SU-DHL-6 (cell line): ENCODE measurements around the gene GRID1.

Experiments
- H2AFZ ChIP-seq: fragments of 200-600 bp; sonication (generic); 2 replicates; pipeline ENCODE4 v1.6.1; 2014; ENCODE audit warnings: low read depth, mild to moderate bottlenecking, moderate library complexity, mixed read lengths, antibody characterized with exemption, low read length; ENCODE audit not compliant: severe bottlenecking
- H3F3A ChIP-seq: fragments of 200-600 bp; shearing (Covaris generic); 2 replicates; pipeline ENCODE4 v1.6.0; 2016; ENCODE audit warnings: antibody characterized with exemption, mild to moderate bottlenecking; ENCODE audit not compliant: insufficient read depth
- H3K27ac ChIP-seq: fragments of 200-600 bp; sonication (generic); 2 replicates; pipeline ENCODE4 v1.5.1; 2016; ENCODE audit warnings: low read depth, mild to moderate bottlenecking, low read length, moderate library complexity, mixed read lengths
- H3K27me3 ChIP-seq: fragments of 200-600 bp; sonication (generic), shearing (Covaris generic); 2 replicates; pipeline ENCODE4 v1.6.0; 2014; ENCODE audit warnings: mild to moderate bottlenecking, low read length
- H3K36me3 ChIP-seq: fragments of 200-600 bp; sonication (generic); 2 replicates; pipeline ENCODE4 v1.6.1; 2014; ENCODE audit warnings: mild to moderate bottlenecking, low read length, mixed read lengths
- H3K4me2 ChIP-seq: fragments of 300-600, 200-600 bp; shearing (Covaris generic), sonication (generic); 2 replicates; pipeline ENCODE4 v1.6.0; 2014; ENCODE audit warnings: low read length, low read depth, mild to moderate bottlenecking; ENCODE audit not compliant: poor library complexity, severe bottlenecking
- H3K4me3 ChIP-seq: fragments of 200-600 bp; sonication (generic); 2 replicates; pipeline ENCODE4 v1.5.1; 2014; ENCODE audit warnings: antibody characterized with exemption, low read length, mild to moderate bottlenecking, mixed read lengths; ENCODE audit not compliant: insufficient read depth, poor library complexity, severe bottlenecking
- H3K79me2 ChIP-seq: fragments of 200-600 bp; sonication (generic); 2 replicates; pipeline ENCODE4 v1.6.1; 2014; ENCODE audit warnings: mild to moderate bottlenecking, low read length, moderate library complexity; ENCODE audit not compliant: insufficient read depth
- H3K9ac ChIP-seq: fragments of 200-600 bp; sonication (generic); 2 replicates; pipeline ENCODE4 v1.7.0; 2014; ENCODE audit warnings: mild to moderate bottlenecking, low read length
- H3K9me2 ChIP-seq: fragments of 200-600 bp; sonication (generic); replicated peaks from 2 replicates; pipeline ENCODE4 v1.6.1; 2014; ENCODE audit warnings: low read length; ENCODE audit not compliant: insufficient read depth
- H3K9me3 ChIP-seq: fragments of 200-600 bp; sonication (generic); 2 replicates; pipeline ENCODE4 v1.6.1; 2014; ENCODE audit warnings: low read length, mixed read lengths; ENCODE audit not compliant: insufficient read depth
- H4K20me1 ChIP-seq: fragments of 200-600 bp; sonication (generic); 2 replicates; pipeline ENCODE4 v1.6.1; 2014; ENCODE audit warnings: low read depth, mild to moderate bottlenecking, antibody characterized with exemption, low read length, moderate library complexity, mixed read lengths
- EZH2phosphoT487 ChIP-seq: fragments of 200-600 bp; sonication (generic), shearing (Covaris generic); conservative IDR thresholded peaks from 2 replicates; pipeline ENCODE4 v1.6.1; 2018; ENCODE audit warnings: mild to moderate bottlenecking, antibody characterized with exemption, low read length, moderate library complexity, mixed read lengths
- TF ChIP-seq, protein P1 (sequence below): fragments of 200-600 bp; sonication (generic); IDR thresholded peaks from one replicate; pipeline ENCODE4 v1.5.1; 2017; ENCODE audit warnings: antibody characterized with exemption, mild to moderate bottlenecking, low read length, moderate library complexity; ENCODE audit not compliant: insufficient read depth, poor library complexity, severe bottlenecking

GRID1 gene

DNA sequence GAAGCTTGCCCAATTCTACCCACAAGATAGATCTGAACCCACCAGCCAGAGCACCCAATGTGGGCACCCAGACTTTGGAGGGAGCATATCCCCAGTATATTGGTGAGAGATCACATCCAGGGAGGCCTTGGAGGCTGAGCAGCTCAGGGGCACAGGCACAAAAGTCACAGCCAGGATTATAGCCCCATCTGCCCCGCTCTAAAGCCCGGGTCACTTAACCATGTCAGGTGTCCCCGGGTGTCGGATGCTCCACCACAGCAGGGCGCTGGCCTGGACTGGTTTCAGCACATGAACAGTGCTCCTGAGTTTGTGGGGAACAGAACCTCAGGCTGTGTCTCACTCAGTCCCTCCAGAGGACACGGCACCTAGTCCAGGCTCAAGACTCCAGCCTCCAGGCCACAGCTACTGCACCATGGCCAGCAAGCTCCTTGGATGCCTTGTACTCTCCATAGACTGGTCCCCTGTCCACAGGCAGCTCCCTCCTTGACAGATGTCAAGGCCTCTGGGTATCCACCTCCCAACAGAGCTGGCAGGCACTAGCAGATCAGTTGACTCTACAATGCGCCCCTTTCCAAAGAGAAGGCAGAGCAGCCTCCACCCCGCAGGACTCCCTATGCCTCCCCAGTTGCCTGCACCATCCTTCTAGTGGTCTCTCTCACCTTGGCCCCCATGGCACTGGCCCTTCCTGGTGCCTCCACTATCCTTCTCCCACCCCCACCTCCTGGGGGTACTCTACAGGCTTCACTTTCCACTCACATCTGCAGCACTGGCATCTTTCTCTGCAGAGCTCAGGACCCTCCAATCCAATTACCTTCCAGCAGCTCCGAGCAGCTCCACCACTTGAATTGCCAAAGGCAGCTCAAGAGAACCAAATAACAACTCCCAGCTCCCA lies 306.0 kb downstream of the GRID1 start:
- no peaks in the 10 kb centered on the region for H3F3A ChIP-seq
- H3K9ac ChIP-seq, result no peak overlapping the region
- no peak overlapping the region for H3K27ac ChIP-seq
- H3K9me3 ChIP-seq, result no peaks in the 10 kb centered on the region
- H3K27me3 ChIP-seq, result no peaks in the 10 kb centered on the region
- no peaks in the 10 kb centered on the region for H3K79me2 ChIP-seq
- H3K9me2 ChIP-seq, result no peaks in the 10 kb centered on the region
- no peak overlapping the region for H2AFZ ChIP-seq
- H3K36me3 ChIP-seq, result no peaks in the 10 kb centered on the region
- TF ChIP-seq EZH2phosphoT487, result no peak
- TF ChIP-seq, protein P1, sequence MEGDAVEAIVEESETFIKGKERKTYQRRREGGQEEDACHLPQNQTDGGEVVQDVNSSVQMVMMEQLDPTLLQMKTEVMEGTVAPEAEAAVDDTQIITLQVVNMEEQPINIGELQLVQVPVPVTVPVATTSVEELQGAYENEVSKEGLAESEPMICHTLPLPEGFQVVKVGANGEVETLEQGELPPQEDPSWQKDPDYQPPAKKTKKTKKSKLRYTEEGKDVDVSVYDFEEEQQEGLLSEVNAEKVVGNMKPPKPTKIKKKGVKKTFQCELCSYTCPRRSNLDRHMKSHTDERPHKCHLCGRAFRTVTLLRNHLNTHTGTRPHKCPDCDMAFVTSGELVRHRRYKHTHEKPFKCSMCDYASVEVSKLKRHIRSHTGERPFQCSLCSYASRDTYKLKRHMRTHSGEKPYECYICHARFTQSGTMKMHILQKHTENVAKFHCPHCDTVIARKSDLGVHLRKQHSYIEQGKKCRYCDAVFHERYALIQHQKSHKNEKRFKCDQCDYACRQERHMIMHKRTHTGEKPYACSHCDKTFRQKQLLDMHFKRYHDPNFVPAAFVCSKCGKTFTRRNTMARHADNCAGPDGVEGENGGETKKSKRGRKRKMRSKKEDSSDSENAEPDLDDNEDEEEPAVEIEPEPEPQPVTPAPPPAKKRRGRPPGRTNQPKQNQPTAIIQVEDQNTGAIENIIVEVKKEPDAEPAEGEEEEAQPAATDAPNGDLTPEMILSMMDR, result no peak
- H4K20me1 ChIP-seq, result no peaks in the 10 kb centered on the region
- no peak overlapping the region for H3K4me2 ChIP-seq
- no peak overlapping the region for H3K4me3 ChIP-seq

DNA sequence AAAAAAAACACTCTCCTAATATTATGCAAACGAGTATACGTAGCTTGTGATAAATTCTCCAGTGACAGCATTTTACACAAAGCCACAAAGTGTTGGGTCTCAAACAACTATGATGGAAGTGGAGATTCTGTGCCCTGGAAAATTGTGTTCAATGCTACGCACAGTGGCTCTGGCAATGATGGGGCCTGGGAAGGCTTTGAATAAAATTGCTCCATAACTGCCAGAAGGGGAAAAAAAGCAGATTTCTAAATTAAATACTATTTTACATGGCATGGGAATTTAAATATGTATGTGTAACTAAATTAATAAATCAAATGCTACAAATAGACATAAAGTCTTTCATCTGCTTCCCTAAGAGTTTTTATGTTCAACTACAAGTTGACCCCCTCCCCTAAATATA lies 306.7 kb downstream of the GRID1 start:
- Histone ChIP-seq H4K20me1 (no peaks in the 10 kb centered on the region), H3K36me3 (no peaks in the 10 kb centered on the region), H3K9me2 (no peaks in the 10 kb centered on the region), H3K27me3 (no peaks in the 10 kb centered on the region), H3K9me3 (no peaks in the 10 kb centered on the region), H2AFZ (no peak overlapping the region), H3K4me3 (no peak overlapping the region), H3K27ac (no peak overlapping the region), H3K9ac (no peak overlapping the region), H3K4me2 (no peak overlapping the region), H3K79me2 (no peaks in the 10 kb centered on the region), H3F3A (no peaks in the 10 kb centered on the region)
- TF ChIP-seq, protein P1, result no peak
- TF ChIP-seq EZH2phosphoT487, result no peak

DNA sequence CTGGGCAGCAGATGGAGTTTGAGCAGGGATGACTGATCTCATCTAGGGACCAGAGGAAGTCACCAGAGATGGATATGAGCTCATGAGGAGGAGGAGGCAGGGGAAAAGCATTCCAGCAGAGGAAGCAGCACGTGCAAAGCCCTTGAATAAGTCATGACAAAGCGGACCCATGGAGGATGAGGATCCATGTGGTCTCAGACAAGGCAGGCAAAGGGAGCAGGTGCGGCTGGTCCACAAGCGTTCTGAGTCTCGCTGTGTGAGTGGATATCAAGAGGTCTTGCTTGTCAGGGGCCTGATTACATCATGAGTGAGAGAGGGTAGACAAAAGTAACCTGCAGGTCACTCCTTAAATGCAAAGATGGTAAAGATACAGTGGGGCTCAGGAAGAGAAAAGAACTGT lies 307.6 kb downstream of the GRID1 start:
- H3K4me2 ChIP-seq, result no peak overlapping the region
- TF ChIP-seq, protein P1, result no peak
- TF ChIP-seq EZH2phosphoT487, result no peak
- H3K9me3 ChIP-seq, result no peaks in the 10 kb centered on the region

More for the DNA sequence above, 307.6 kb downstream of the GRID1 start:
- Histone ChIP-seq H3F3A (no peaks in the 10 kb centered on the region), H3K9me2 (no peaks in the 10 kb centered on the region), H2AFZ (no peak overlapping the region), H3K9ac (no peak overlapping the region), H3K27me3 (no peaks in the 10 kb centered on the region), H3K36me3 (no peaks in the 10 kb centered on the region), H3K79me2 (no peaks in the 10 kb centered on the region), H3K4me3 (no peak overlapping the region), H3K27ac (no peak overlapping the region), H4K20me1 (no peaks in the 10 kb centered on the region)
